ENCODE results near the gene OSBPL9. TPM values are rescaled to one million over a fixed set of nuclear protein-coding genes. Genes with fewer than 3 reads are reported as not detected.

Gene OSBPL9
- total RNA-seq, 1 donor from 2014 or later: 149 TPM

- H3K27ac Mint-ChIP-seq: no peak overlapping the region
- DNase-seq (ENCODE audit: low spot score): no peak
- H3K27me3 ChIP-seq: no peaks in the 10 kb centered on the region
- no peak overlapping the region for H3K4me3 ChIP-seq
- no peak overlapping the region for H3K4me3 Mint-ChIP-seq
- H3K4me1 Mint-ChIP-seq: peaks cover 17% of the 10 kb centered on the region
- H3K9me3 Mint-ChIP-seq: no peaks in the 10 kb centered on the region
- no peak for TF ChIP-seq EZH2phosphoT487 (IDR thresholded peaks at IDR 0.05)
- no peak for TF ChIP-seq EZH2 (IDR thresholded peaks at IDR 0.05)
- TF ChIP-seq CTCF (IDR thresholded peaks at IDR 0.05): no peak
- H3K4me2 ChIP-seq: no peak overlapping the region
- H3K9ac ChIP-seq: no peak overlapping the region
- H4K20me1 ChIP-seq (ENCODE audit: low read depth): peaks cover 6% of the 10 kb centered on the region
- no peak overlapping the region for H3K27ac ChIP-seq
- no peak overlapping the region for H2AFZ ChIP-seq (replicated peaks)
- peaks cover 9% of the 10 kb centered on the region for H3F3A ChIP-seq (ENCODE audit: low read depth)
- peaks cover 26% of the 10 kb centered on the region for H3K79me2 ChIP-seq (ENCODE audit: low read depth)
- H3K9me3 ChIP-seq (ENCODE audit: low read depth): no peaks in the 10 kb centered on the region
- no peaks in the 10 kb centered on the region for H3K27me3 Mint-ChIP-seq (ENCODE audit: insufficient read depth, low read depth)
- no peaks in the 10 kb centered on the region for H3K36me3 ChIP-seq
- H3K4me1 ChIP-seq: no peaks in the 10 kb centered on the region
- H3K36me3 Mint-ChIP-seq: peaks cover 2% of the 10 kb centered on the region
These were observed 110.5 kb downstream of the OSBPL9 start for GRCh38 chr1:51727366-51727765.

- H3K27me3 Mint-ChIP-seq (ENCODE audit: insufficient read depth, low read depth): no peaks in the 10 kb centered on the region
These were observed 111.8 kb downstream of the OSBPL9 start for GRCh38 chr1:51728611-51729155.

GRCh38 chr1:51729156-51729823, 112.4 kb downstream of the OSBPL9 start:
- Histone ChIP-seq H3K9ac (peak overlapping the region; percentile 58), H3K4me1 (peaks cover 5% of the 10 kb centered on the region), H3F3A (ENCODE audit: low read depth) (peaks cover 9% of the 10 kb centered on the region), H3K9me3 (ENCODE audit: low read depth) (no peaks in the 10 kb centered on the region), H4K20me1 (ENCODE audit: low read depth) (peaks cover 25% of the 10 kb centered on the region), H3K79me2 (ENCODE audit: low read depth) (peaks cover 46% of the 10 kb centered on the region), H3K4me3 (peak overlapping the region; percentile 82), H3K27ac (no peak overlapping the region), H2AFZ (replicated peaks) (peak overlapping the region; percentile 62), H3K4me2 (peak overlapping the region; percentile 96), H3K27me3 (no peaks in the 10 kb centered on the region), H3K36me3 (no peaks in the 10 kb centered on the region)
- Mint-ChIP-seq H3K27me3 (ENCODE audit: insufficient read depth, low read depth) (no peaks in the 10 kb centered on the region), H3K4me3 (peak overlapping the region; percentile 91), H3K27ac (peak overlapping the region; percentile 51), H3K4me1 (peaks cover 17% of the 10 kb centered on the region), H3K36me3 (peaks cover 2% of the 10 kb centered on the region), H3K9me3 (no peaks in the 10 kb centered on the region)
- peak; percentile 95 for DNase-seq (ENCODE audit: low spot score)
- TF ChIP-seq EZH2 (IDR thresholded peaks at IDR 0.05) (no peak), EZH2phosphoT487 (IDR thresholded peaks at IDR 0.05) (no peak), CTCF (IDR thresholded peaks at IDR 0.05) (no peak)

More at GRCh38 chr1:51728611-51729155, 111.8 kb downstream of the OSBPL9 start:
- TF ChIP-seq EZH2phosphoT487 (IDR thresholded peaks at IDR 0.05) (no peak), EZH2 (IDR thresholded peaks at IDR 0.05) (no peak), CTCF (IDR thresholded peaks at IDR 0.05) (no peak)
- Histone ChIP-seq H2AFZ (replicated peaks) (peak overlapping the region; percentile 62), H3K9ac (peak overlapping the region; percentile 58), H3K27ac (no peak overlapping the region), H3K9me3 (ENCODE audit: low read depth) (no peaks in the 10 kb centered on the region), H3K4me1 (no peaks in the 10 kb centered on the region), H3K4me2 (peak overlapping the region; percentile 96), H3K36me3 (no peaks in the 10 kb centered on the region), H4K20me1 (ENCODE audit: low read depth) (peaks cover 19% of the 10 kb centered on the region), H3K27me3 (no peaks in the 10 kb centered on the region), H3K4me3 (peak overlapping the region; percentile 82), H3K79me2 (ENCODE audit: low read depth) (peaks cover 40% of the 10 kb centered on the region), H3F3A (ENCODE audit: low read depth) (peaks cover 9% of the 10 kb centered on the region)
- DNase-seq (ENCODE audit: low spot score): peak; percentile 36
- peak overlapping the region; percentile 91 for H3K4me3 Mint-ChIP-seq
- H3K9me3 Mint-ChIP-seq: no peaks in the 10 kb centered on the region
- peaks cover 2% of the 10 kb centered on the region for H3K36me3 Mint-ChIP-seq
- H3K4me1 Mint-ChIP-seq: peaks cover 17% of the 10 kb centered on the region
- H3K27ac Mint-ChIP-seq: no peak overlapping the region
